ENCODE measurements around the gene TC2N.

The TC2N gene

GRCh38 chr14:91752961-91753360 is 114.4 kb downstream of the TC2N start:
- TF ChIP-seq CREB5 (CRISPR knock-in tag; IDR thresholded peaks at IDR 0.05; ENCODE audit: low read depth) (no peak), RARB (CRISPR knock-in tag; IDR thresholded peaks at IDR 0.05) (no peak), BACH2 (CRISPR knock-in tag; IDR thresholded peaks at IDR 0.05; ENCODE audit: borderline replicate concordance) (no peak), OSR1 (CRISPR knock-in tag; IDR thresholded peaks at IDR 0.05) (no peak), ZFP3 (CRISPR knock-in tag; IDR thresholded peaks at IDR 0.05) (no peak), ZC3H10 (CRISPR knock-in tag; IDR thresholded peaks at IDR 0.05) (no peak), ARNTL (CRISPR knock-in tag; IDR thresholded peaks at IDR 0.05; ENCODE audit: borderline replicate concordance, low read depth) (no peak), TCF4 (CRISPR knock-in tag; IDR thresholded peaks at IDR 0.05; ENCODE audit: borderline replicate concordance) (no peak), ZFP30 (CRISPR knock-in tag; IDR thresholded peaks at IDR 0.05) (no peak), TSHZ2 (CRISPR knock-in tag; IDR thresholded peaks at IDR 0.05) (no peak), ZNF70 (CRISPR knock-in tag; IDR thresholded peaks at IDR 0.05) (no peak), TOX (CRISPR knock-in tag; IDR thresholded peaks at IDR 0.05; ENCODE audit: borderline replicate concordance) (no peak), ESRRG (CRISPR knock-in tag; IDR thresholded peaks at IDR 0.05) (no peak), CSDC2 (CRISPR knock-in tag; IDR thresholded peaks at IDR 0.05) (no peak), ISL1 (CRISPR knock-in tag; IDR thresholded peaks at IDR 0.05) (no peak), POU6F1 (CRISPR knock-in tag; IDR thresholded peaks at IDR 0.05; ENCODE audit: borderline replicate concordance, low read depth) (no peak), GLIS3 (CRISPR knock-in tag; IDR thresholded peaks at IDR 0.05) (no peak), PPARA (CRISPR knock-in tag; IDR thresholded peaks at IDR 0.05; ENCODE audit: borderline replicate concordance) (no peak), ZNF565 (CRISPR knock-in tag; conservative IDR thresholded peaks at IDR 0.05; ENCODE audit: low read depth) (no peak)
- no peak for ATAC-seq

- no peak for TF ChIP-seq ISL1 (CRISPR knock-in tag; IDR thresholded peaks at IDR 0.05)
- TF ChIP-seq ZFP3 (CRISPR knock-in tag; IDR thresholded peaks at IDR 0.05): no peak
- no peak for TF ChIP-seq PPARA (CRISPR knock-in tag; IDR thresholded peaks at IDR 0.05; ENCODE audit: borderline replicate concordance)
- TF ChIP-seq BACH2 (CRISPR knock-in tag; IDR thresholded peaks at IDR 0.05; ENCODE audit: borderline replicate concordance): no peak
- TF ChIP-seq CREB5 (CRISPR knock-in tag; IDR thresholded peaks at IDR 0.05; ENCODE audit: low read depth): no peak
- TF ChIP-seq POU6F1 (CRISPR knock-in tag; IDR thresholded peaks at IDR 0.05; ENCODE audit: borderline replicate concordance, low read depth): no peak
- no peak for TF ChIP-seq TCF4 (CRISPR knock-in tag; IDR thresholded peaks at IDR 0.05; ENCODE audit: borderline replicate concordance)
- no peak for TF ChIP-seq PATZ1 (CRISPR knock-in tag; IDR thresholded peaks at IDR 0.05; ENCODE audit: borderline replicate concordance)
- ATAC-seq: no peak
These were observed 115.6 kb downstream of the TC2N start for GRCh38 chr14:91751719-91752118.

Measured in SK-N-SH treated with all-trans-retinoic acid at 6 μM for 48 hours (cell line).